HEK293 (cell line): ENCODE data around the gene OR4K2.
"Not testable (repeated sequence)": the region's sequence is repeated elsewhere in the genome, so short reads cannot be mapped to it uniquely, and the experiment has no call there.

Experiments
- CTCF ChIA-PET: fragments of 350-600 bp; formaldehyde crosslinking; extraction: SDS; loops from one replicate; lab custom pipeline; 2021; ENCODE audit warnings: antibody characterized with exemption; lab: Yijun Ruan, JAX
- POLR2A ChIA-PET: fragments of 300-600 bp; formaldehyde crosslinking; extraction: SDS; loops from one replicate; lab custom pipeline; 2020; ENCODE audit warnings: antibody characterized with exemption, inconsistent platforms; lab: Yijun Ruan, JAX
- H3K27ac ChIP-seq: fragments of 200-500 bp; sonication (Bioruptor generic); 2 replicates; pipeline ENCODE4 v1.5.1; 2014; ENCODE audit warnings: low read depth, low read length, control low read depth, inconsistent platforms; ENCODE audit errors: extremely low read depth
- H3K36me3 ChIP-seq, 2 experiments: fragments of 200-500 bp in 1 of 2; sonication (Bioruptor generic) in 1 of 2; 1 replicate in 1 of 2; 2 replicates in 1 of 2; pipeline ENCODE4 v1.5.1; 2014 to 2017; ENCODE audit warnings: inconsistent platforms in 2 of 2, low read length in 2 of 2; ENCODE audit not compliant: control insufficient read depth in 2 of 2, insufficient read depth in 1 of 2
- H3K4me1 ChIP-seq: fragments of 200-500 bp; sonication (Bioruptor generic); 2 replicates; pipeline ENCODE4 v1.5.1; 2014; ENCODE audit warnings: mild to moderate bottlenecking, low read length, inconsistent platforms; ENCODE audit not compliant: control insufficient read depth, insufficient read depth
- H3K4me3 ChIP-seq: 2 replicates; pipeline ENCODE4 v1.5.1; 2011; ENCODE audit warnings: low read depth, mild to moderate bottlenecking, control low read depth, low read length, moderate library complexity
- H3K9me3 ChIP-seq: fragments of 200-500 bp; sonication (Bioruptor generic); 2 replicates; pipeline ENCODE4 v1.5.1; 2014; ENCODE audit warnings: low read depth, low read length, inconsistent platforms; ENCODE audit not compliant: control insufficient read depth, insufficient read depth
- EGR2 ChIP-seq: fragments of 450-650 bp; formaldehyde crosslinking; IDR thresholded peaks from 2 replicates; pipeline ENCODE4 v1.5.1; 2016; ENCODE audit warnings: low read depth, missing biosample characterization, missing genetic modification characterization
- GLI2 ChIP-seq: fragments of 450-650 bp; formaldehyde crosslinking; IDR thresholded peaks from 2 replicates; pipeline ENCODE4; 2017; ENCODE audit warnings: missing biosample characterization, missing genetic modification characterization, low read depth, borderline replicate concordance
- GLI4 ChIP-seq: fragments of 450-650 bp; formaldehyde crosslinking; IDR thresholded peaks from 2 replicates; pipeline ENCODE4 v1.5.1; 2016; ENCODE audit warnings: missing biosample characterization, missing genetic modification characterization
- HOXD13 ChIP-seq: sonication (generic); formaldehyde crosslinking; IDR thresholded peaks from 2 replicates; pipeline ENCODE4 v1.8.0; 2022; ENCODE audit warnings: missing genetic modification reagents, borderline replicate concordance
- KLF1 ChIP-seq: fragments of 450-650 bp; formaldehyde crosslinking; IDR thresholded peaks from 2 replicates; pipeline ENCODE4 v1.5.1; 2016; ENCODE audit warnings: missing biosample characterization, missing genetic modification characterization
- KLF7 ChIP-seq: fragments of 450-650 bp; formaldehyde crosslinking; IDR thresholded peaks from 2 replicates; pipeline ENCODE4 v1.5.1; 2016; ENCODE audit warnings: missing biosample characterization, missing genetic modification characterization, borderline replicate concordance
- ZBTB7A ChIP-seq: fragments of 450-650 bp; formaldehyde crosslinking; IDR thresholded peaks from 2 replicates; pipeline ENCODE4 v1.5.1; 2016; ENCODE audit warnings: low read depth, missing biosample characterization, missing genetic modification characterization
- ZBTB8A ChIP-seq: fragments of 450-650 bp; formaldehyde crosslinking; IDR thresholded peaks from 2 replicates; pipeline ENCODE4 v1.5.1; 2016; ENCODE audit warnings: missing biosample characterization, missing genetic modification characterization
- ZFP3 ChIP-seq: fragments of 450-650 bp; formaldehyde crosslinking; IDR thresholded peaks from 2 replicates; pipeline ENCODE4 v1.5.1; 2016; ENCODE audit warnings: low read depth, missing biosample characterization, missing genetic modification characterization
- ZFP41 ChIP-seq: fragments of 450-650 bp; formaldehyde crosslinking; IDR thresholded peaks from 2 replicates; pipeline ENCODE4 v1.5.1; 2016; ENCODE audit warnings: missing biosample characterization, missing genetic modification characterization, borderline replicate concordance
- ZNF174 ChIP-seq: fragments of 450-650 bp; formaldehyde crosslinking; IDR thresholded peaks from 2 replicates; pipeline ENCODE4 v1.5.0; 2017; ENCODE audit warnings: missing biosample characterization, mild to moderate bottlenecking, missing genetic modification characterization
- ZNF2 ChIP-seq: fragments of 450-650 bp; formaldehyde crosslinking; IDR thresholded peaks from 2 replicates; pipeline ENCODE4 v1.5.1; 2016; ENCODE audit warnings: missing biosample characterization, missing genetic modification characterization
- ZNF248 ChIP-seq: fragments of 450-650 bp; formaldehyde crosslinking; IDR thresholded peaks from 2 replicates; pipeline ENCODE4 v1.5.1; 2017; ENCODE audit warnings: missing biosample characterization, missing genetic modification characterization
- ZNF37A ChIP-seq: fragments of 450-650 bp; IDR thresholded peaks from 2 replicates; pipeline ENCODE4 v1.5.1; 2018; ENCODE audit warnings: missing biosample characterization, missing genetic modification characterization
- ZNF48 ChIP-seq: fragments of 450-650 bp; formaldehyde crosslinking; IDR thresholded peaks from 2 replicates; pipeline ENCODE4 v1.5.1; 2016; ENCODE audit warnings: missing biosample characterization, missing genetic modification characterization
- ZNF548 ChIP-seq: fragments of 450-650 bp; formaldehyde crosslinking; IDR thresholded peaks from 2 replicates; pipeline ENCODE4 v1.5.1; 2016; ENCODE audit warnings: missing biosample characterization, missing genetic modification characterization
- ZNF558 ChIP-seq: fragments of 450-650 bp; formaldehyde crosslinking; IDR thresholded peaks from 2 replicates; pipeline ENCODE4 v1.5.1; 2016; ENCODE audit warnings: missing biosample characterization, missing genetic modification characterization
- ZNF623 ChIP-seq: fragments of 450-650 bp; formaldehyde crosslinking; IDR thresholded peaks from 2 replicates; pipeline ENCODE4 v1.5.1; 2016; ENCODE audit warnings: missing biosample characterization, missing genetic modification characterization
- ZNF791 ChIP-seq: fragments of 450-650 bp; formaldehyde crosslinking; IDR thresholded peaks from 2 replicates; pipeline ENCODE4 v1.5.1; 2016; ENCODE audit warnings: missing biosample characterization, missing genetic modification characterization
- ZNF830 ChIP-seq: fragments of 450-650 bp; IDR thresholded peaks from 2 replicates; pipeline ENCODE4 v1.5.0; 2018; ENCODE audit warnings: missing biosample characterization, missing genetic modification characterization, low read depth, mild to moderate bottlenecking, moderate library complexity
- TF ChIP-seq, protein P1 (sequence below): fragments of 450-650 bp; formaldehyde crosslinking; IDR thresholded peaks from 2 replicates; pipeline ENCODE4 v1.5.1; 2017; ENCODE audit warnings: missing biosample characterization, missing genetic modification characterization
- TF ChIP-seq, protein P2 (sequence below): fragments of 450-650 bp; formaldehyde crosslinking; IDR thresholded peaks from 2 replicates; pipeline ENCODE4 v1.5.1; 2017; ENCODE audit warnings: missing biosample characterization, missing genetic modification characterization
- TF ChIP-seq, protein P3 (sequence below): fragments of 450-650 bp; formaldehyde crosslinking; IDR thresholded peaks from 2 replicates; pipeline ENCODE4 v1.5.1; 2016; ENCODE audit warnings: missing biosample characterization, missing genetic modification characterization, low read depth
- TF ChIP-seq, protein P4 (sequence below): fragments of 450-650 bp; formaldehyde crosslinking; IDR thresholded peaks from 2 replicates; pipeline ENCODE4 v1.5.1; 2016; ENCODE audit warnings: missing biosample characterization, missing genetic modification characterization
- TF ChIP-seq, protein P5 (sequence below): IDR thresholded peaks from 2 replicates; pipeline ENCODE4 v1.6.1; 2011; ENCODE audit warnings: mild to moderate bottlenecking, low read depth, low read length, borderline replicate concordance

OR4K2 gene

DNA sequence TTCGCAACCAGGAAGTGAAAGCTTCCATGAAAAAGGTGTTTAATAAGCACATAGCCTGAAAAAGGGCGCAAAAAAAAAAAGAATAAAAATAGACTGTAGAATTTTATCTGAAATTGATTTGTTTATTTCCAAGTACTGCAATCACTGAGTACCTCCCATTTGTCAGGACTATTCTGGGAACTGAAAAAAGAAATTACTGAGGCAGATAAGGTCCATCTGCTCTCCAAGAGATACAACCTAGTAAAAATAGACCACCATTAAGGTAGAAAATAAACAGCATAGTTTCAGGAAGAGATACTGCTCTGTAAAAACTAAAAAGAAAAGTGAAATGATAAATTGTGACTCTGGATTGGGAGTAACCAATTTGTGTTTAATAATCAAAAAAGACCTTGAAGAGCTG lies 46.6 kb upstream of the OR4K2 start:
- no peak for TF ChIP-seq ZNF830 (tag by site-specific recombination)
- no peak for TF ChIP-seq ZFP3
- no peak for TF ChIP-seq ZBTB7A (tag by site-specific recombination)
- no peak for TF ChIP-seq ZNF37A (tag by site-specific recombination)
- no peak for TF ChIP-seq ZNF2
- TF ChIP-seq ZNF248 (tag by site-specific recombination): no peak
- no peak for TF ChIP-seq KLF1 (tag by site-specific recombination)
- TF ChIP-seq, protein P1, sequence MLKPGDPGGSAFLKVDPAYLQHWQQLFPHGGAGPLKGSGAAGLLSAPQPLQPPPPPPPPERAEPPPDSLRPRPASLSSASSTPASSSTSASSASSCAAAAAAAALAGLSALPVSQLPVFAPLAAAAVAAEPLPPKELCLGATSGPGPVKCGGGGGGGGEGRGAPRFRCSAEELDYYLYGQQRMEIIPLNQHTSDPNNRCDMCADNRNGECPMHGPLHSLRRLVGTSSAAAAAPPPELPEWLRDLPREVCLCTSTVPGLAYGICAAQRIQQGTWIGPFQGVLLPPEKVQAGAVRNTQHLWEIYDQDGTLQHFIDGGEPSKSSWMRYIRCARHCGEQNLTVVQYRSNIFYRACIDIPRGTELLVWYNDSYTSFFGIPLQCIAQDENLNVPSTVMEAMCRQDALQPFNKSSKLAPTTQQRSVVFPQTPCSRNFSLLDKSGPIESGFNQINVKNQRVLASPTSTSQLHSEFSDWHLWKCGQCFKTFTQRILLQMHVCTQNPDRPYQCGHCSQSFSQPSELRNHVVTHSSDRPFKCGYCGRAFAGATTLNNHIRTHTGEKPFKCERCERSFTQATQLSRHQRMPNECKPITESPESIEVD (tag by site-specific recombination): no peak
- TF ChIP-seq, protein P2, sequence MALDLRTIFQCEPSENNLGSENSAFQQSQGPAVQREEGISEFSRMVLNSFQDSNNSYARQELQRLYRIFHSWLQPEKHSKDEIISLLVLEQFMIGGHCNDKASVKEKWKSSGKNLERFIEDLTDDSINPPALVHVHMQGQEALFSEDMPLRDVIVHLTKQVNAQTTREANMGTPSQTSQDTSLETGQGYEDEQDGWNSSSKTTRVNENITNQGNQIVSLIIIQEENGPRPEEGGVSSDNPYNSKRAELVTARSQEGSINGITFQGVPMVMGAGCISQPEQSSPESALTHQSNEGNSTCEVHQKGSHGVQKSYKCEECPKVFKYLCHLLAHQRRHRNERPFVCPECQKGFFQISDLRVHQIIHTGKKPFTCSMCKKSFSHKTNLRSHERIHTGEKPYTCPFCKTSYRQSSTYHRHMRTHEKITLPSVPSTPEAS: no peak
- no peak for TF ChIP-seq ZNF174
- no peak for TF ChIP-seq HOXD13 (CRISPR knock-in tag)
- no peak for TF ChIP-seq ZNF791 (tag by site-specific recombination)
- TF ChIP-seq ZNF558 (tag by site-specific recombination): no peak
- TF ChIP-seq ZNF548: no peak
- TF ChIP-seq ZNF623 (tag by site-specific recombination): no peak
- ChIA-PET CTCF (interaction anchor here (0.6 kb wide), 1 partner anchor 314 kb away, joined by 4 read pairs; no protein-coding TSS in a partner anchor), POLR2A (no interaction called here)
- H3K4me1 ChIP-seq: no peaks in the 10 kb centered on the region
- H3K4me3 ChIP-seq: no peak overlapping the region
- no peak overlapping the region for H3K27ac ChIP-seq
- no peaks in the 10 kb centered on the region for H3K9me3 ChIP-seq
- H3K36me3 ChIP-seq: no peaks in the 10 kb centered on the region

DNA sequence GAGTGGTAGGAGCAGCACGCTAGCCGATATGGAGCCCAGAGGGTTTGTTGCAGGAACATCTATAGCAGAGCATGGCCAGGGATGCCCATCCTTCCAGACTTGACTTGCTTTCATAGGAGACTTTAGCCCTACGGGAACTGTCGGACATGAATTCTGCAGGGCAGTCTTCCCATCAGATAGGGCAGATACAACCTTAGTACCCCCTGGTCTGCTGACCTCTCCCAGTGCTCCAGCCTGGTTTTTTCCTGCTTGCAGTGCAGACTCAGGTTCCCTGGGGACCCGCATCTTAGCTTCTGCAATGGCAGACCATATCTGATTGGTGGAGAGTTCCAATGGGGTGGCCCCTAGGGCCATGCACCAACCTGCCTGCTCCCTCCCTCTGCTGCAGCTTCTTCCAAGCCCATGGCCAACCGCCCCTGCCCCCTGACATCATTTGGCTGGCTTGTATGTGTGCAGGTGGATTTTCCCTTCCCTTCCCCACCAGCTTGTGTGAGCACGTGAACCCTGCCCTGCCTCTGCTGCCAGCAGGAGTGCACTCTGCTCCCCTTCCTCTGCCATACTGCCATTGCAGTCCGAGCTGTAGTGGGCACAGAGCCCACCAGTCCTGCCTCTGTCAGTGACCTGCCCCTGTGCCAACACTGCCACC lies 40.6 kb upstream of the OR4K2 start:
- H3K36me3 ChIP-seq, POLR2A ChIA-PET, CTCF ChIA-PET, H3K27ac ChIP-seq, H3K9me3 ChIP-seq, H3K4me1 ChIP-seq, H3K4me3 ChIP-seq: not testable (repeated sequence)

DNA sequence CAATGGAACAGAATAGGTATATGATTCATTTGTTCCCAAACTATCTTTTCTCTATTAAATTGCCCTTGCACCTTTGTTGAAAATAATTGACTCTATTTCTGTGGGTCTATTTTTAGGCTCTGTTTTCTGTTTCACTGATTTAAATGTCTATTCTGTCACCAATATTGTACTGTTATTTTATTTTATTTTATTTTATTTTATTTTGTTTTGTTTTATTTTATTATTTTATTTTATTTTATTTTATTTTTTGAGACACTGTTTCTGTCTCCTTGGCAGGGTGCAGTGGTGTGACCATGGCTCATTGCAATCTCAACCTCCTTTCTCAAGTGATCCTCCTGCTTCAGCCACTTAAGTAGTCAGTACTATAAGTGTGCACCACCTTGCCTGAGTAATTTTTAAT lies 36.5 kb upstream of the OR4K2 start:
- Histone ChIP-seq H3K27ac (no peak overlapping the region), H3K4me3 (no peak overlapping the region), H3K9me3 (no peaks in the 10 kb centered on the region), H3K36me3 (no peaks in the 10 kb centered on the region), H3K4me1 (no peaks in the 10 kb centered on the region)
- ChIA-PET CTCF (no interaction called here), POLR2A (no interaction called here)
- TF ChIP-seq GLI2 (tag by site-specific recombination) (no peak), GLI4 (tag by site-specific recombination) (no peak), EGR2 (no peak), ZNF248 (tag by site-specific recombination) (no peak), KLF7 (no peak), ZFP41 (tag by site-specific recombination) (no peak), ZNF48 (no peak), ZBTB8A (tag by site-specific recombination) (no peak)
- TF ChIP-seq, protein P3, sequence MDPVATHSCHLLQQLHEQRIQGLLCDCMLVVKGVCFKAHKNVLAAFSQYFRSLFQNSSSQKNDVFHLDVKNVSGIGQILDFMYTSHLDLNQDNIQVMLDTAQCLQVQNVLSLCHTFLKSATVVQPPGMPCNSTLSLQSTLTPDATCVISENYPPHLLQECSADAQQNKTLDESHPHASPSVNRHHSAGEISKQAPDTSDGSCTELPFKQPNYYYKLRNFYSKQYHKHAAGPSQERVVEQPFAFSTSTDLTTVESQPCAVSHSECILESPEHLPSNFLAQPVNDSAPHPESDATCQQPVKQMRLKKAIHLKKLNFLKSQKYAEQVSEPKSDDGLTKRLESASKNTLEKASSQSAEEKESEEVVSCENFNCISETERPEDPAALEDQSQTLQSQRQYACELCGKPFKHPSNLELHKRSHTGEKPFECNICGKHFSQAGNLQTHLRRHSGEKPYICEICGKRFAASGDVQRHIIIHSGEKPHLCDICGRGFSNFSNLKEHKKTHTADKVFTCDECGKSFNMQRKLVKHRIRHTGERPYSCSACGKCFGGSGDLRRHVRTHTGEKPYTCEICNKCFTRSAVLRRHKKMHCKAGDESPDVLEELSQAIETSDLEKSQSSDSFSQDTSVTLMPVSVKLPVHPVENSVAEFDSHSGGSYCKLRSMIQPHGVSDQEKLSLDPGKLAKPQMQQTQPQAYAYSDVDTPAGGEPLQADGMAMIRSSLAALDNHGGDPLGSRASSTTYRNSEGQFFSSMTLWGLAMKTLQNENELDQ: no peak
- TF ChIP-seq, protein P4, sequence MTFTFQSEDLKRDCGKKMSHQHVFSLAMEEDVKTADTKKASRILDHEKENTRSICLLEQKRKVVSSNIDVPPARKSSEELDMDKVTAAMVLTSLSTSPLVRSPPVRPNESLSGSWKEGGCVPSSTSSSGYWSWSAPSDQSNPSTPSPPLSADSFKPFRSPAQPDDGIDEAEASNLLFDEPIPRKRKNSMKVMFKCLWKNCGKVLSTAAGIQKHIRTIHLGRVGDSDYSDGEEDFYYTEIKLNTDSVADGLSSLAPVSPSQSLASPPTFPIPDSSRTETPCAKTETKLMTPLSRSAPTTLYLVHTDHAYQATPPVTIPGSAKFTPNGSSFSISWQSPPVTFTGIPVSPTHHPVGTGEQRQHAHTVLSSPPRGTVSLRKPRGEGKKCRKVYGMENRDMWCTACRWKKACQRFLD (tag by site-specific recombination): no peak
- TF ChIP-seq, protein P5, sequence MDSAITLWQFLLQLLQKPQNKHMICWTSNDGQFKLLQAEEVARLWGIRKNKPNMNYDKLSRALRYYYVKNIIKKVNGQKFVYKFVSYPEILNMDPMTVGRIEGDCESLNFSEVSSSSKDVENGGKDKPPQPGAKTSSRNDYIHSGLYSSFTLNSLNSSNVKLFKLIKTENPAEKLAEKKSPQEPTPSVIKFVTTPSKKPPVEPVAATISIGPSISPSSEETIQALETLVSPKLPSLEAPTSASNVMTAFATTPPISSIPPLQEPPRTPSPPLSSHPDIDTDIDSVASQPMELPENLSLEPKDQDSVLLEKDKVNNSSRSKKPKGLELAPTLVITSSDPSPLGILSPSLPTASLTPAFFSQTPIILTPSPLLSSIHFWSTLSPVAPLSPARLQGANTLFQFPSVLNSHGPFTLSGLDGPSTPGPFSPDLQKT: no peak
